ENCODE results near the gene KIFAP3. TPM values are rescaled to one million over a fixed set of nuclear protein-coding genes. Genes with fewer than 3 reads are reported as not detected.

KIFAP3 gene
- total RNA-seq, 1 donor from 2014 or later, result 26.6 TPM

- no peak overlapping the region for H3K4me3 ChIP-seq (ENCODE audit: low read depth, low read length)
- no peak for DNase-seq (ENCODE audit: low read depth)
- H3K36me3 ChIP-seq (ENCODE audit: control insufficient read depth, insufficient read depth, low read length), result no peaks in the 10 kb centered on the region
- H3K27me3 ChIP-seq (ENCODE audit: control insufficient read depth, insufficient read depth, low read length), result no peaks in the 10 kb centered on the region
- TF ChIP-seq CTCF (IDR thresholded peaks at IDR 0.05; ENCODE audit: insufficient read depth, low read length, poor library complexity, severe bottlenecking), result no peak
Observed at GRCh38 chr1:169958987-169959386, 115.5 kb downstream of the KIFAP3 start.

- no peak for TF ChIP-seq CTCF (IDR thresholded peaks at IDR 0.05; ENCODE audit: insufficient read depth, low read length, poor library complexity, severe bottlenecking)
- Histone ChIP-seq H3K4me3 (ENCODE audit: low read depth, low read length) (no peak overlapping the region), H3K36me3 (ENCODE audit: control insufficient read depth, insufficient read depth, low read length) (no peaks in the 10 kb centered on the region), H3K27me3 (ENCODE audit: control insufficient read depth, insufficient read depth, low read length) (no peaks in the 10 kb centered on the region)
- DNase-seq (ENCODE audit: low read depth), result no peak
Observed at GRCh38 chr1:169957884-169958283, 116.6 kb downstream of the KIFAP3 start.

- no peaks in the 10 kb centered on the region for H3K36me3 ChIP-seq (ENCODE audit: control insufficient read depth, insufficient read depth, low read length)
- H3K4me3 ChIP-seq (ENCODE audit: low read depth, low read length), result no peak overlapping the region
- DNase-seq (ENCODE audit: low read depth), result no peak
- H3K27me3 ChIP-seq (ENCODE audit: control insufficient read depth, insufficient read depth, low read length), result no peaks in the 10 kb centered on the region
- TF ChIP-seq CTCF (IDR thresholded peaks at IDR 0.05; ENCODE audit: insufficient read depth, low read length, poor library complexity, severe bottlenecking), result no peak
Observed at GRCh38 chr1:169951108-169951507, 123.4 kb downstream of the KIFAP3 start.

- DNase-seq (ENCODE audit: low read depth), result no peak
- no peaks in the 10 kb centered on the region for H3K27me3 ChIP-seq (ENCODE audit: control insufficient read depth, insufficient read depth, low read length)
- H3K4me3 ChIP-seq (ENCODE audit: low read depth, low read length), result no peak overlapping the region
- no peaks in the 10 kb centered on the region for H3K36me3 ChIP-seq (ENCODE audit: control insufficient read depth, insufficient read depth, low read length)
- no peak for TF ChIP-seq CTCF (IDR thresholded peaks at IDR 0.05; ENCODE audit: insufficient read depth, low read length, poor library complexity, severe bottlenecking)
Observed at GRCh38 chr1:169949139-169949538, 125.4 kb downstream of the KIFAP3 start.

GRCh38 chr1:169946206-169946605 lies 128.3 kb downstream of the KIFAP3 start:
- Histone ChIP-seq H3K27me3 (ENCODE audit: control insufficient read depth, insufficient read depth, low read length) (no peaks in the 10 kb centered on the region), H3K4me3 (ENCODE audit: low read depth, low read length) (no peak overlapping the region), H3K36me3 (ENCODE audit: control insufficient read depth, insufficient read depth, low read length) (no peaks in the 10 kb centered on the region)
- no peak for TF ChIP-seq CTCF (IDR thresholded peaks at IDR 0.05; ENCODE audit: insufficient read depth, low read length, poor library complexity, severe bottlenecking)
- no peak for DNase-seq (ENCODE audit: low read depth)

GRCh38 chr1:169945181-169945580 lies 129.3 kb downstream of the KIFAP3 start:
- Histone ChIP-seq H3K4me3 (ENCODE audit: low read depth, low read length) (no peak overlapping the region), H3K27me3 (ENCODE audit: control insufficient read depth, insufficient read depth, low read length) (no peaks in the 10 kb centered on the region), H3K36me3 (ENCODE audit: control insufficient read depth, insufficient read depth, low read length) (no peaks in the 10 kb centered on the region)
- DNase-seq (ENCODE audit: low read depth), result no peak
- TF ChIP-seq CTCF (IDR thresholded peaks at IDR 0.05; ENCODE audit: insufficient read depth, low read length, poor library complexity, severe bottlenecking), result no peak

Measured in kidney epithelial cell (primary cell).